GM06990 (cell line): ENCODE data around the gene IL17REL.

ENCODE experiments used
- DNase-seq: peaks from one replicate; pipeline ENCODE4 v3.0.0-alpha.2; 2011; ENCODE audit not compliant: insufficient read length; ENCODE audit errors: extremely low read depth
- H3K27me3 ChIP-seq: replicated peaks from 2 replicates; pipeline ENCODE4 v1.6.0; 2011; ENCODE audit warnings: low read length; ENCODE audit not compliant: control insufficient read depth, insufficient read depth
- H3K36me3 ChIP-seq: 2 replicates; pipeline ENCODE4 v1.5.1; 2011; ENCODE audit warnings: low read length; ENCODE audit not compliant: control insufficient read depth, insufficient read depth
- H3K4me3 ChIP-seq: replicated peaks from 2 replicates; pipeline ENCODE4 v1.5.1; 2011; ENCODE audit warnings: low read depth, mild to moderate bottlenecking, control low read depth, low read length
- CTCF ChIP-seq: IDR thresholded peaks from 2 replicates; pipeline ENCODE4 v1.5.1; 2011; ENCODE audit warnings: low read length, control low read depth, mild to moderate bottlenecking, inconsistent platforms; ENCODE audit not compliant: insufficient read depth, poor library complexity, severe bottlenecking

IL17REL gene

GRCh38 chr22:50041361-50042065 lies 28.9 kb upstream of the IL17REL start:
- Histone ChIP-seq H3K4me3 (no peak overlapping the region), H3K36me3 (no peaks in the 10 kb centered on the region), H3K27me3 (no peaks in the 10 kb centered on the region)
- no peak for TF ChIP-seq CTCF
- DNase-seq, result no peak

- DNase-seq, result no peak
- TF ChIP-seq CTCF, result no peak
- Histone ChIP-seq H3K4me3 (no peak overlapping the region), H3K36me3 (no peaks in the 10 kb centered on the region), H3K27me3 (no peaks in the 10 kb centered on the region)
These were observed 28.2 kb upstream of the IL17REL start for GRCh38 chr22:50040717-50041116.

GRCh38 chr22:50039669-50040443 lies 27.3 kb upstream of the IL17REL start:
- H3K4me3 ChIP-seq, result no peak overlapping the region
- no peaks in the 10 kb centered on the region for H3K27me3 ChIP-seq
- no peak for DNase-seq
- no peak for TF ChIP-seq CTCF
- H3K36me3 ChIP-seq, result no peaks in the 10 kb centered on the region

GRCh38 chr22:50035976-50036724 lies 23.6 kb upstream of the IL17REL start:
- DNase-seq, result no peak
- no peaks in the 10 kb centered on the region for H3K36me3 ChIP-seq
- H3K27me3 ChIP-seq, result no peaks in the 10 kb centered on the region
- TF ChIP-seq CTCF, result no peak
- no peak overlapping the region for H3K4me3 ChIP-seq

GRCh38 chr22:50035131-50035881 lies 22.7 kb upstream of the IL17REL start:
- TF ChIP-seq CTCF, result no peak
- no peak overlapping the region for H3K4me3 ChIP-seq
- H3K36me3 ChIP-seq, result no peaks in the 10 kb centered on the region
- no peak for DNase-seq
- no peaks in the 10 kb centered on the region; the same call in 1 of the 2 replicates for H3K27me3 ChIP-seq
